Inferior parietal cortex (tissue), 1 donor: Measurements from ENCODE around the gene PWP2.
"Not testable (repeated sequence)": the region's sequence is repeated elsewhere in the genome, so short reads cannot be mapped to it uniquely, and the experiment has no call there.

Experiments used
- DNase-seq: peaks from one replicate; pipeline ENCODE4 v3.0.0-alpha.2; 2016; ENCODE audit errors: extremely low spot score

The PWP2 gene

DNA sequence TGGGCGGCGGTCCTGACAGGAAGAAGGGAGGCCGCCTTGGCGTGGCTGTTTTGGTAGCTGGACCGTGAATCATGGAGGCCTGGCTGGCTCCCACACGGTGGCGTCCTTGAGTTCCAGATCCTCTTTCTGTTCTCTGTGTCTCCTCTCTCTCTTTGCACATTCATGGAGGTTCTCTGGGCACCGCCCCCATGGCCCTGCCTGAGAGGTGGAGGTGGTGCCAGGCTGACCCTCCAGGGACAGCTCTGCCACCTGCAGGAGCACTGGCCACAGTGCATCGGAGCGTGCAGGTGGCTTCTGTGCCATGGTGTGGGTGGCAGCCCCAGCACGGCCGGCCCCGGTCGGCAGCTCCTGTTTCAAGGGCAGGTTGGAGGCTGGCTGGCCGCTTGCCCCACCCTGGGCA lies 30.8 kb downstream of the PWP2 start:
- not testable (repeated sequence) for DNase-seq

GRCh38 chr21:44139787-44140551 lies 32.8 kb downstream of the PWP2 start:
- DNase-seq, result not testable (repeated sequence)

- not testable (repeated sequence) for DNase-seq
These were observed 33.3 kb downstream of the PWP2 start for GRCh38 chr21:44140552-44140932.

GRCh38 chr21:44142470-44142869 lies 35.3 kb downstream of the PWP2 start:
- not testable (repeated sequence) for DNase-seq

DNA sequence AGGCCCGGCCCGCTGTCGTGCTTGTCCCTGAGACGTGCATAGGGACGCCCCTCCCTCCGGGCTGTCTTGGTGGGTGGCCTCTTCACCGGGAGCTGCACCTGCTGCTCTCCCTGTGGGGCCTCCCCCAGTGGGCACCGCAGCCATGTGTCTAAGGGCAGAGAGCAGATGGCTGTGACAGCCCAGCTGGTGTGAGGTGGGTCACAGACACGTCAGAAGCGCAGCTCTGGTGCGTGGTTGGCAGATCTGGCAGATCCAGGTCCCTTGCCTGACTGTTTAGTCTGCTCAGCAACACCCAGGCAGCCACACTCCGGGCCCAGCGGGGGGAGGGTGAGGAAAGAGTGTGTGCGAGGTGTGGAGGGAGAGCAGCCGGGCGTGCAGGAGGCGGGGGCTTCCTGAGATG lies 36.2 kb downstream of the PWP2 start:
- not testable (repeated sequence) for DNase-seq

- DNase-seq, result not testable (repeated sequence)
These were observed 36.8 kb downstream of the PWP2 start for GRCh38 chr21:44143996-44144395.

- not testable (repeated sequence) for DNase-seq
These were observed 37.8 kb downstream of the PWP2 start for GRCh38 chr21:44144784-44145602.

DNA sequence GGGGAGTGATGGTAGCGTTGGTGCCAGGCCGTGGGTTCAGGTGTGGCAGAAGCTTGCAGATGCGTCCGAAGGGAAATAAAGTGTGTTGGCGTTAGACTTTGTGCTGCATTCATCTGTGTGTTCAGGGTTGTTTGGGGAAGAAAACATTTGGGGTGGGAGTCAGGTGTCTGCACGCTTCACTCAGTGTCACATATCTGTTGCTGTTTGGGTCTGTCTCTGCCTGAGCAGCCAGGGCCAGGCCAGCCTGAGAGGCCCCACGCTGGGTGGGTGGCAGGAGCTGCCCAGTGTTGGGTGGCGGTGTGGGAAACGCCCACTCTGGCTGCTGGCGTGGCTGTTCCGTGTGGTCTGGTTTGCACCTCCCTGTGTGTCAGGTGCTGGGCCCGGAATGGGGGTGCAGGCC lies 38.4 kb downstream of the PWP2 start:
- DNase-seq, result not testable (repeated sequence)

GRCh38 chr21:44147108-44147507 lies 39.9 kb downstream of the PWP2 start:
- DNase-seq, result not testable (repeated sequence)

- DNase-seq, result not testable (repeated sequence)
These were observed 43.1 kb downstream of the PWP2 start for GRCh38 chr21:44150255-44150654.

- DNase-seq, result not testable (repeated sequence)
These were observed 46.2 kb downstream of the PWP2 start for GRCh38 chr21:44153214-44153888.

DNA sequence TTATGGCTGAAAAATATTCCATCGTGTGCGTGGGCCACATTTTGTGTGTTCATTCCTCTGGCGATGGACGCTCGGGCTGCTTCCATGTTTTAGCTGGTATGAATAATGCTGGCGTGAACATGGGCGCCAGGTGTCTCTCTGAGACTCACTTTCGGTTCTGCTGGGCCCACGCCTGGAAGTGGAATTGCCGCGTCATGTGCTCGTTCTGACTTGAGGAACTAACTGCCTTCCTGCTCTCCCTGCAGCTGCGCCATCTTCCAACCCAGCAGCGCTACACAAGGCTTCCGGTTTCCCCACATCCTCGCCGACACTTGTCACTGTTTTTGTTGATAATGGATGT lies 46.7 kb downstream of the PWP2 start:
- not testable (repeated sequence) for DNase-seq

GRCh38 chr21:44154816-44155230 lies 47.6 kb downstream of the PWP2 start:
- not testable (repeated sequence) for DNase-seq

GRCh38 chr21:44155231-44155993 lies 48.2 kb downstream of the PWP2 start:
- DNase-seq, result not testable (repeated sequence)

DNA sequence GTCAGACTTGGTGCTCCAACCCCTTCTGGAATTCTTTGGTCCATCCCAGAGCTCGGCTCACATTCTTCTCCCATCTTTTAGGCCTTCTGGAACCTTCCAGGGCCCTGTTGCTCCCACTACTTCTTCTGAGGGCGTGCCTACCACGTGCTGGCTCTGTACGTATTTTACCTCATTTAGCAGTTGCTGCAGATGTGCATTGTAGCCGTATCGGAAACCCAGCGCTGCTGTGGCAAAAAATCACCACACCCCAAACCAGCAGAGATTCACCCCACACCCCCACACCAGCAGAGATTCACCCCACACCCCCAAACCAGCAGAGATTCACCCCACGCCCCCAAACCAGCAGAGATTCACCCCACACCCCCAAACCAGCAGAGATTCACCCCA lies 48.8 kb downstream of the PWP2 start:
- not testable (repeated sequence) for DNase-seq

DNA sequence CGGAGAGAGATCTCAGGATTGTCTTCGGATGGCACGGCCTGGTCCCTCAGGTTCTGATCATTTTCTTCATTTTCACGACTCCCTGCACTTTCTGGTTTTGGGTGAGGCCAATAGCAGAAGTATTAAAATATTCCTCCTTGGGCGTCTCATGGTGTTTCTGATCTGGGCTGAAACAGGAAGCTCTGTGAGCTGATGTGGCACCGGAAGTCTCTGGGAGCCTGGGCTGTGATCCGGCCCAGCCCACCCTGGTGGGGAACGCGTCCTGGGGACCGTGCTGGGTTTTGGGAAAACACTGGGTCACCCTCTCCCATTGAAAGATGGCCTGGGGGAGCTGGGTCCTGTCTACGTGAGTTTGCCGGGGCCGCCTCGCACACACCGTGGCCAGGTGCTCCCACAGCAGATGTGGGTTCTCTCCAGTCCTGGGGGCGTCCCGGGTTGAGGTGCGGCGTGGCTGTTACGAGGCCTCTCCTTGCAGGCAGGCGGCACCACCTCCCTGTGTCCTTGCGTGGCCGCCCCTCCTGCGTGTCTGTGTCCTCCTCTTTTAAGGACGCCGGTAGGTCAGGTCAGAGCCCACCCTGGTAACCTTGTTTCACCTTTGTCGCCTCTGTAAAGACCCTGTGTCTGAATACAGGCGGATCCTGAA lies 50.4 kb downstream of the PWP2 start:
- DNase-seq, result not testable (repeated sequence)

DNA sequence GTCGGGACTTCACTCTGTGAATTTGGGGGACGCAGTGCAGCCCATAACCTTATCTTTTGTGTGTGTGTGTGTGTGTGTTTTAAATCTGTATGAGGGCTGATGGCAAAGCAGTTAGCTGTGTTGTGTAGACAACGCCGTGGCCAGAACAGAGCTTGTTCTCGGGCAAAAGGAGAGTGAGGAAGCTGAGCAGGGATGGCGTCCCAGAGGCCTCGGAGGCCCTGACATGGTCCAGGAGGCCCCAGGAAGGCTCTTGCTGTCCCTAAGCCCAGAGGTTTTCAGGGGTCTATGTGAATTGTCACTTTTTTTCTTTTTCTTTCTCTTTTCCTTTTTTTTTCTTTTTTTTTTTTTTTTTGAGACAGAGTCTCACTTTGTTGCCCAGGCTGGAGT lies 50.9 kb downstream of the PWP2 start:
- DNase-seq, result not testable (repeated sequence)

DNA sequence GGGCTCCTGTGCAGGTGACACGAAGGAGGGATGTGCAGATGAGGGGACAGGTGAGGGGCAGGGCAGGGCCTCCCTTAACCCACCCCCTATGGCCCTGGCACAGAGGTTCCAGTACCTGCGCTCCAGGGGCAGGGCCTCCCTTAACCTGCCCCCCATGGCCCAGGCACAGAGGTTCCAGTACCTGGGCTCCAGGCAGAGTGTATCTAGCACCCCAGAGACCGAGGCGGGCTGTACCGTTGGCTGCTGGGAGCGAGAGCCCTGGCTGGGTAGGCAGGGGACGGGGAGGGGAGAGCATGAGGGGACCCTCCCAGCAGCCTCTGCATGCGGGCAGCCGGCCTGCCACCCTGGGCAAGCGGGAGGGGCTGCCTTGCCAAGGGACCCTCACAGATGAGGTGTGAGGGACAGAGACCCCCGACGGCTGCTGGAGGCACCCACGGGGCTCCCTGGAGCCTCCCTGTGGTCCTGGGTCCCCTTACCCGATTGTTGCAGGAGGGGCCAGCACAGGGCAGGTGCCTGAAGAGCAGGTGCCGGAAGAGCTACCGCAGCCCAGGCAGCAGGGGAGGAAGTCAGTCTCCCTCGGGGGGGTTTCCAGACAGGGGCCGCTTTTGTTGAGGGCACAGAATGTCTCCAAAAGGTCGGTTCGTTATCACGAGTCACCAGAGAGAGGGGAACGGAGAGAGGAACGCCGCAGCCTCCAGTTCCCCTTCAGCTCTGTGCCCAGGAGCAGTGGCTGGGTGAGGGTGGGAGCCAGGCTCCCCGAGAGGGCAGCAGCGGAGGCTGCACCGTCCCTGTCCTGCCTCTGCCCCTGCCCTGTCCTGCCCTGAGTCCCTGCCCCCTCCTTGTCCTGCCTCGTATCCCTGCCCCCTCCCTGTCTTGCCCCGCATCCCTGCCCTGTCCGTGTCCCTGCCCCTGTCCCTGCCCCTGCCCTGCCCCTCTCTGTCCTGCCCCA lies 52.4 kb downstream of the PWP2 start:
- not testable (repeated sequence) for DNase-seq

- not testable (repeated sequence) for DNase-seq
These were observed 53.1 kb downstream of the PWP2 start for GRCh38 chr21:44160298-44160672.

DNA sequence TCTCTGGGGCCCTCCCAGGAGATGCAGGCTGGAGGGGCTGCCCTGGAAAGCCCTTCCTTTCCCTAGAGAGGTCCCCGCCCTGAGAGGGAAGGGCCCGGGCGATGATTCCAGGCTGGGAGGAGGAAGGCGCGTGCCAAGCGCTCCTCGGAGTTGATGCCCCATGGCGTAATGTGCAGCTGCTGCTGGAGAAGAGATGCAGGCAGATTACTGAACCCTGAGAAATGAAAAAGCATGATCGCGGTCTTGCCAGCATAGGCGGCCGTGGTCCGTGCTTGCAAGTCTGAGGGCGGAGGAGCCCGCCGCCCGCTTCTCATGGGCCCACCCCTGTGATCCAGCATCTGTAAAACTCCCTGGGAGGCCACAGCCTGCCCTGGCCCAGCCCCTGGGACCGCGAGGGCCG lies 53.6 kb downstream of the PWP2 start:
- not testable (repeated sequence) for DNase-seq
